SK-N-SH (cell line): ENCODE results near the gene MARCHF7. TPM values are rescaled to one million over a fixed set of nuclear protein-coding genes. Genes with fewer than 3 reads are reported as not detected.

Experiments
- CTCF ChIA-PET: fragments of 300-600, 350-600 bp; formaldehyde crosslinking; extraction: SDS; loops from one replicate; lab custom pipeline; 2021; lab: Yijun Ruan, JAX
- POLR2A ChIA-PET: fragments of 350-600 bp; sonication (Branson Sonifier 250); formaldehyde crosslinking; extraction: SDS; loops from one replicate; lab custom pipeline; 2020; ENCODE audit warnings: antibody characterized with exemption, inconsistent platforms; lab: Yijun Ruan, JAX
- DNase-seq: peaks from one replicate; pipeline ENCODE4 v3.0.0; 2012
- H2AFZ ChIP-seq: fragments of 200-600 bp; sonication (generic); 2 replicates; pipeline ENCODE4 v1.8.1; 2016; ENCODE audit warnings: antibody characterized with exemption, mild to moderate bottlenecking, low read depth
- H3F3A ChIP-seq: fragments of 200-600 bp; sonication (generic); replicated peaks from 2 replicates; pipeline ENCODE3; 2016; ENCODE audit warnings: antibody characterized with exemption, mild to moderate bottlenecking; ENCODE audit not compliant: insufficient read depth
- H3K27ac ChIP-seq, 2 experiments: fragments of 200-500 bp in 1 of 2; fragments of 200-600 bp in 1 of 2; sonication (Bioruptor generic) in 1 of 2; sonication (generic), shearing (Covaris generic) in 1 of 2; 2 replicates each; pipeline versions ENCODE4 v1.5.1 to v1.6.1; 2014 to 2016; ENCODE audit warnings: low read depth in 2 of 2, inconsistent platforms in 1 of 2, low read length in 1 of 2, mild to moderate bottlenecking in 1 of 2, mixed read lengths in 1 of 2
- H3K27me3 ChIP-seq: fragments of 200-600 bp; sonication (generic), shearing (Covaris generic); 2 replicates; pipeline ENCODE4 v1.6.1; 2016; ENCODE audit warnings: mixed run types; ENCODE audit not compliant: insufficient read depth
- H3K36me3 ChIP-seq, 2 experiments: fragments of 200-500 bp in 1 of 2; fragments of 200-600 bp in 1 of 2; sonication (Bioruptor generic) in 1 of 2; sonication (generic) in 1 of 2; replicated peaks in 1 of 2; 2 replicates each; pipeline versions ENCODE3 to v1.5.1; 2014 to 2016; ENCODE audit warnings: low read length in 1 of 2, mild to moderate bottlenecking in 1 of 2; ENCODE audit not compliant: insufficient read depth in 2 of 2, control insufficient read depth in 1 of 2
- H3K4me1 ChIP-seq, 2 experiments: fragments of 200-500 bp in 1 of 2; fragments of 200-600 bp in 1 of 2; sonication (Bioruptor generic) in 1 of 2; sonication (generic), shearing (Covaris generic) in 1 of 2; 2 replicates each; pipeline versions ENCODE4 v1.5.1 to v1.6.1; 2014 to 2016; ENCODE audit warnings: low read depth in 1 of 2, low read length in 1 of 2, mixed run types in 1 of 2; ENCODE audit not compliant: insufficient read depth in 2 of 2, control insufficient read depth in 1 of 2
- H3K4me2 ChIP-seq: fragments of 200-600 bp; sonication (generic), shearing (Covaris generic); 2 replicates; pipeline ENCODE4 v1.6.1; 2017; ENCODE audit warnings: mixed run types
- H3K4me3 ChIP-seq, 2 experiments: fragments of 200-500 bp in 1 of 2; fragments of 200-600 bp in 1 of 2; sonication (Bioruptor generic) in 1 of 2; sonication (generic), shearing (Covaris generic) in 1 of 2; 2 replicates each; pipeline versions ENCODE4 v1.5.1 to v1.8.1; 2014 to 2016; ENCODE audit warnings: low read depth in 2 of 2, inconsistent platforms in 1 of 2, low read length in 1 of 2, mild to moderate bottlenecking in 1 of 2, mixed read lengths in 1 of 2, moderate library complexity in 1 of 2
- H3K79me2 ChIP-seq: fragments of 200-600 bp; sonication (generic); 2 replicates; pipeline ENCODE4 v1.8.1; 2017; ENCODE audit warnings: mild to moderate bottlenecking; ENCODE audit not compliant: insufficient read depth
- H3K9ac ChIP-seq: fragments of 200-600 bp; sonication (generic); 2 replicates; pipeline ENCODE4 v1.6.1; 2017; ENCODE audit warnings: mixed run types
- H3K9me2 ChIP-seq: fragments of 200-600 bp; sonication (generic); 2 replicates; pipeline ENCODE4 v1.6.1; 2017; ENCODE audit warnings: mixed run types
- H3K9me3 ChIP-seq: fragments of 200-600 bp; sonication (generic); 2 replicates; pipeline ENCODE4 v1.6.1; 2017; ENCODE audit warnings: mixed run types, mild to moderate bottlenecking, moderate library complexity
- H4K20me1 ChIP-seq: fragments of 200-600 bp; sonication (generic); 2 replicates; pipeline ENCODE4 v1.6.1; 2017; ENCODE audit warnings: mild to moderate bottlenecking, mixed run types; ENCODE audit not compliant: insufficient read depth
- CHD2 ChIP-seq: fragments of 150-350 bp; IDR thresholded peaks from 2 replicates; pipeline ENCODE4 v1.6.1; 2018; ENCODE audit warnings: low read length; ENCODE audit not compliant: partially characterized antibody
- ELF1 ChIP-seq: IDR thresholded peaks from 2 replicates; pipeline ENCODE4 v1.4.0; 2012
- EP300 ChIP-seq, 2 experiments: IDR thresholded peaks; 2 replicates each; pipeline versions ENCODE4 v1.4.0 to v1.6.1; 2012; ENCODE audit warnings: borderline replicate concordance in 1 of 2, low read depth in 1 of 2, low read length in 1 of 2
- FOSL2 ChIP-seq: IDR thresholded peaks from 2 replicates; pipeline ENCODE4 v1.4.0; 2012; ENCODE audit warnings: low read depth, mild to moderate bottlenecking, moderate library complexity, borderline replicate concordance
- GABPA ChIP-seq: IDR thresholded peaks from 2 replicates; pipeline ENCODE4 v1.4.0; 2012; ENCODE audit warnings: low read depth, mild to moderate bottlenecking
- JUND ChIP-seq: IDR thresholded peaks from 2 replicates; pipeline ENCODE4 v1.4.0; 2012
- MAX ChIP-seq: IDR thresholded peaks from 2 replicates; pipeline ENCODE4 v1.4.0; 2012; ENCODE audit warnings: low read depth
- MEF2A ChIP-seq: IDR thresholded peaks from 2 replicates; pipeline ENCODE4 v1.4.0; 2012; ENCODE audit warnings: low read depth, borderline replicate concordance
- MXI1 ChIP-seq: IDR thresholded peaks from 2 replicates; pipeline ENCODE4 v1.6.1; 2012; ENCODE audit warnings: mild to moderate bottlenecking, low read depth, low read length, improper control_type of control experiment
- POLR2AphosphoS5 ChIP-seq: IDR thresholded peaks from 2 replicates; pipeline ENCODE4 v1.6.1; 2012; ENCODE audit warnings: low read depth, low read length
- RCOR1 ChIP-seq: fragments of 150-350 bp; IDR thresholded peaks from 2 replicates; pipeline ENCODE4 v1.6.1; 2017; ENCODE audit warnings: antibody characterized with exemption, low read length
- TAF1 ChIP-seq: IDR thresholded peaks from 2 replicates; pipeline ENCODE4 v1.6.1; 2012; ENCODE audit warnings: low read depth, mild to moderate bottlenecking, low read length, moderate library complexity, borderline replicate concordance
- TCF12 ChIP-seq: IDR thresholded peaks from 2 replicates; pipeline ENCODE4 v1.4.0; 2012
- TEAD4 ChIP-seq: IDR thresholded peaks from 2 replicates; pipeline ENCODE4 v1.4.0; 2012; ENCODE audit warnings: mild to moderate bottlenecking, borderline replicate concordance; ENCODE audit not compliant: insufficient read depth
- USF2 ChIP-seq: fragments of 150-350 bp; IDR thresholded peaks from 2 replicates; pipeline ENCODE4 v1.6.1; 2017; ENCODE audit warnings: antibody characterized with exemption, low read length, low read depth, borderline replicate concordance
- ZBTB33 ChIP-seq: IDR thresholded peaks from 2 replicates; pipeline ENCODE4 v1.4.0; 2012; ENCODE audit warnings: low read depth, borderline replicate concordance
- WGBS: methylation state at CpG from one replicate; pipeline ENCODE4 v1.1.6; 2017; ENCODE audit warnings: low lambda C conversion rate; 5-methylcytosine and 5-hydroxymethylcytosine counted together
- polyA plus RNA-seq, 3 experiments: library from polyadenylated mRNA; depleted of rRNA; stranded (reverse); fragments of >200 nt; gene quantifications; 2 replicates each; pipeline ENCODE4 v1.2.3, GENCODE V29; 2012

Gene MARCHF7
- polyA plus RNA-seq, 1 of the 3 experiments (the other 2 are of a cell fraction), result 20.3 TPM

GRCh38 chr2:159750873-159751272 lies 38.6 kb downstream of the MARCHF7 start (continued):
- no peak for TF ChIP-seq ZBTB33
- TF ChIP-seq MEF2A, result no peak
- TF ChIP-seq TAF1, result no peak
- no peak for TF ChIP-seq EP300 (IDR thresholded peaks at IDR 0.05; ENCODE audit: borderline replicate concordance in 1 of 2, low read depth in 1 of 2, low read length in 1 of 2)
- no peak for TF ChIP-seq TCF12
- no peak for TF ChIP-seq JUND
- no peak for TF ChIP-seq TEAD4
- TF ChIP-seq CHD2, result no peak
- no peak for TF ChIP-seq MXI1

GRCh38 chr2:159753797-159754196 lies 41.5 kb downstream of the MARCHF7 start:
- CTCF ChIA-PET, result interaction anchor here (0.6 kb wide), 1 partner anchor 139 kb away, joined by 3 read pairs; no protein-coding TSS in a partner anchor
- Histone ChIP-seq H3K9me3 (no peaks in the 10 kb centered on the region), H3K27me3 (no peaks in the 10 kb centered on the region), H4K20me1 (peaks cover 50% of the 10 kb centered on the region), H3K9ac (no peak overlapping the region), H3F3A (peaks cover 5% of the 10 kb centered on the region), H3K9me2 (no peaks in the 10 kb centered on the region), H3K4me2 (no peak overlapping the region), H3K36me3 (peaks cover 55 to 84% of the 10 kb centered on the region in 2 experiments), H3K27ac (no peak overlapping the region), H2AFZ (no peak overlapping the region), H3K79me2 (peaks cover 93% of the 10 kb centered on the region)
- POLR2A ChIA-PET, result no interaction called here
- 90% methylated on average over 4 of the region's 4 CpGs for WGBS
- no peak for DNase-seq
- TF ChIP-seq POLR2AphosphoS5, result no peak
- TF ChIP-seq FOSL2, result no peak
- TF ChIP-seq USF2, result no peak
- TF ChIP-seq ZBTB33, result no peak
- TF ChIP-seq GABPA, result no peak
- no peak for TF ChIP-seq RCOR1
- TF ChIP-seq ELF1, result no peak
- TF ChIP-seq MAX, result no peak
- TF ChIP-seq TEAD4, result no peak
- TF ChIP-seq, all 33 proteins: peak for 0
- Histone ChIP-seq H3K4me3 (no peak overlapping the region), H3K4me1 (no peaks in the 10 kb centered on the region)
